Right lobe of liver (tissue), 4 donors: ENCODE results near the gene COG8.

Experiments used
- CTCF ChIP-seq, 4 donors: fragments of 200-600 bp in 3 of 4; fragments of 450-650 bp in 1 of 4; IDR thresholded peaks; one replicate each; pipeline versions ENCODE4 v1.5.1 to v1.8.0; 2016 to 2022; ENCODE audit warnings: antibody characterized with exemption in 4 of 4, mild to moderate bottlenecking in 2 of 4
- POLR2A ChIP-seq: fragments of 450-650 bp; IDR thresholded peaks from one replicate; pipeline ENCODE4 v1.6.1; 2017; ENCODE audit warnings: antibody characterized with exemption, mild to moderate bottlenecking
- donor health status: DM: no; HTN: no; CAD: no.
- donor health status: DM: no; HTN: no; CAD: no.
- donor health status: DM: no; HTN: yes; CAD: no.

DNA sequence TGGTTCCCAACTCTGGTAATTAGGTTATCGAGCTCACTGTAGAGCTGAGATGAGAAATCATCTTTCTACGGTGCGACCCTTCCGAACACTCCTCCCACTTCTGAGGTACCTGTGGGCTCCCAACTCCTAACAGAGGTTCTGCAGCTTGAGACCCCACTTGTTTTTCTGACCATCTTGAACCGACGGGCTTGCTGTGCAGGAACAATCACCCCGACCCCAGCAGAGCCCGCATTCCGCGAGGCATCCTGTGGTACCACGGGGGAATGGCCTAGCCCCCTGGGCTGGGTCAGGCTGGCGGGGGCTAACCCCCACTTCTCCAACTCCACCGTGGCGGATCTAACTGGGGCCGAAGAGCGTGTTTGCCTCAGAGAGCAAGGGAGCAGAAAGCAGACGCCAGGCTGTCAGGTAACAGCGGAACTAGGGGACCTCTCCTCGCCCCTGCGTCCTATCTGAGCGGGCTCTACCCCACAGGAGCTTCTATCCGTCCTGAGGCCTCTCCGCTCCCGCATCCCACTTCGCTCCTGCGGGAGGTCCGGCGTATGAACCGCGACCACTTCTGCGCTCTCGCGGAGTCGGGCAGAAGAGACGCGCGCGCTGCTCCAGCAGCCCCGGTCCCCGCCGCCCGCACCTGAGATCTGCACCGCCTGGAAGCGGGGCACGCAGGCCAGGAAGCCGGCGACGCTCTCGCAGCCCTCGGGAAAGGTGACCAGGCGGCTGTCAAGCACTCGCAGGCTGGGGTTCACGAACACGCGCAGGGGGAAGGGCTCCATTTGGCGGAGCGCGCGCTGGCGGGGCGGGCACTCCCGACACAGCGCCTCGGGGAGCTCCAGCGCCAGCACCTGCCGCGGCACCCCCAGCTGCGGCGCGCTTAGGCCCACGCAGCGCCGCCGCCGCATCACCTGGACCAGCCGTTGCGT is 9.7 kb downstream of the COG8 start:
- TF ChIP-seq CTCF (IDR thresholded peaks at IDR 0.05) (no peak), POLR2A (no peak)
